ENCODE measurements around the gene TP53.

Gene TP53

DNA sequence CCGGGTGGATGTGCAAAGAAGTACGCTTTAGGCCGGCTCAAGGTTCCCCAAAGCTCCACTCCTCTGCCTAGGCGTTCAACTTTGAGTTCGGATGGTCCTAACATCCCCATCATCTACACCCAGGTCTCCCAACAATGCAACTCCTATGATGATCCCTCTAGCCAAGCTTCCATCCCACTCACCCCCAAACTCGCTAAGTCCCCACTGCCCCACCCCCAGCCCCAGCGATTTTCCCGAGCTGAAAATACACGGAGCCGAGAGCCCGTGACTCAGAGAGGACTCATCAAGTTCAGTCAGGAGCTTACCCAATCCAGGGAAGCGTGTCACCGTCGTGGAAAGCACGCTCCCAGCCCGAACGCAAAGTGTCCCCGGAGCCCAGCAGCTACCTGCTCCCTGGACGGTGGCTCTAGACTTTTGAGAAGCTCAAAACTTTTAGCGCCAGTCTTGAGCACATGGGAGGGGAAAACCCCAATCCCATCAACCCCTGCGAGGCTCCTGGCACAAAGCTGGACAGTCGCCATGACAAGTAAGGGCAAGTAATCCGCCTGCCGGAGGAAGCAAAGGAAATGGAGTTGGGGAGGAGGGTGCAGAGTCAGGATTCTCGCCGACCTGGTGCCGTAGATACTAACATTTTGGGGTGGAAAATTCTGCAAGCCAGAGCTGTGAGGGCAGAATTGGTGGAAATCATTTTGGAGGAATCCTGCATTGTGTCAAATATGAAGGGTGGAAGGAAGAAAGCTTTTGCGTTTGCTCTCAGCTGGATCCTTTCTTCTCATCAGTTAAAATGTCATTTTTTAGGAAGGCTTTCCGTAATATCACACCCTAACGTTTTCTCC lies at the start of gene TP53:
TSS of gene TP53 (minus strand) at position 419 of the 836 bp plus-strand sequence. CDS start 10,896 bp downstream, outside the sequence.
- peak; percentile 95 for DNase-seq

DNA sequence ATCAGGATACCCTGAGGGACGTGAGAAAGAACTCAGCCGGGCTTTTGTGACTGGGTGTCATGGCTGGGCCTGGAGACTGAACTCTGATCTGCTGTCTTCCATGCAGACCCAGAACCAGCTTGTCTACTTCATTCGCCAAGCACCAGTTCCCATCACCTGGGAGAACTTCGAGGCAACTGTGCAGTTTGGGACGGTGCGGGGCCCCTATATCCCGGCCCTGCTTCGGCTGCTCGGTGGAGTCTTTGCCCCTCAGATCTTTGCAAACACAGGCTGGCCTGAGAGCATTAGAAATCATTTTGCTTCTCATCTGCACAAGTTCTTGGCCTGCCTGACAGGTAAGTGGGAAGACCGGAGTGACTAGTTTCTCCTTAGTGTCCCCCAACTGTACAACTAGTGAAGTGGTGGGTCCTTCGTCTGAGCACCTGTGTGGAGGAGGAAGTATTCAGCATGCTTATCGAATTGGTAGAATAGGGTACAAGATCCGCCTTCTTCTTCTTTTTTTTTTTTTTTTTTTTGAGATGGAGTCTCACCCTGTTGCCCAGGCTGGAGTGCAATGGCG lies 45.8 kb upstream of the TP53 start:
- no peak for DNase-seq

DNA sequence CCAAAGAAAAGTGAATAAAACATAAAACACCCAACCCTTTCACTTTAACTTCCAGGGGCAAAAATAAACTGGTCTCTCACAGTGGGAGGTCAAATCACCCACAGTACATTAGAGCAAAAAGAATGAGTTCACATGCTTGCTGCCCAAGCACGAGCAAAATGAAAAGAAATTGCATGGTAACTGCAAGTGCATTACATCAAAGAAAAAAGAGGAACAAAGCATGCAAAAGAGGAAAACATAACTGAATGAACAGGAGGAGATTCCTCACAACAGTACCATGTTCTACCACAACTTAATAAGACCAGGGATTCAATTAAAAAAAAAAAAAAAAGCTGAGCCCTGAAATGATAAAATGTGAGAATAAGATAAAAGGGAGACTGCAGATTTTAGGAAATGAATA lies 42.5 kb upstream of the TP53 start:
- DNase-seq = no peak

DNA sequence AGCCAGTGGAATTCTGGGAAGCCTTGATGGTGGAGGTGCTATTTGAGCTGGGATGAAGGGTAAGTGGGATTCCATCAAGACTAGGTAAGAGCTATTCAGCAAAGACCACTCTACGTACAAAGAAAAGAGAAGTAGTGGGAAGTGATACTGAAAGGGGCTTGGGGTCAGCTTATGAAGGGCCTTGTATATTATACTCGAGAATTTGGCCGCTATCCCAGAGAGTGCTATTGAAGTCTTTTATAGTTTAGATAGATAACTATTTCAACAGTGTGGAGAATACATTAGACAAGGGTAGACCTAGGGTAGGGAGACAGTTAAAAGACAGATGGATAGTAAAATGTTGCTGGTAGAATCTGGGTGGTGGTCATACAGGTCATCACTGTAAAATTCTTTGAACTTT lies 40.6 kb upstream of the TP53 start:
- DNase-seq = no peak

- DNase-seq = no peak
These were observed 34.3 kb upstream of the TP53 start for GRCh38 chr17:7721612-7722011.

GRCh38 chr17:7720125-7720524 lies 32.8 kb upstream of the TP53 start:
- no peak for DNase-seq

- no peak for DNase-seq
These were observed 32.4 kb upstream of the TP53 start for GRCh38 chr17:7719661-7720060.

- no peak for DNase-seq
These were observed 30.6 kb upstream of the TP53 start for GRCh38 chr17:7717756-7718350.

DNA sequence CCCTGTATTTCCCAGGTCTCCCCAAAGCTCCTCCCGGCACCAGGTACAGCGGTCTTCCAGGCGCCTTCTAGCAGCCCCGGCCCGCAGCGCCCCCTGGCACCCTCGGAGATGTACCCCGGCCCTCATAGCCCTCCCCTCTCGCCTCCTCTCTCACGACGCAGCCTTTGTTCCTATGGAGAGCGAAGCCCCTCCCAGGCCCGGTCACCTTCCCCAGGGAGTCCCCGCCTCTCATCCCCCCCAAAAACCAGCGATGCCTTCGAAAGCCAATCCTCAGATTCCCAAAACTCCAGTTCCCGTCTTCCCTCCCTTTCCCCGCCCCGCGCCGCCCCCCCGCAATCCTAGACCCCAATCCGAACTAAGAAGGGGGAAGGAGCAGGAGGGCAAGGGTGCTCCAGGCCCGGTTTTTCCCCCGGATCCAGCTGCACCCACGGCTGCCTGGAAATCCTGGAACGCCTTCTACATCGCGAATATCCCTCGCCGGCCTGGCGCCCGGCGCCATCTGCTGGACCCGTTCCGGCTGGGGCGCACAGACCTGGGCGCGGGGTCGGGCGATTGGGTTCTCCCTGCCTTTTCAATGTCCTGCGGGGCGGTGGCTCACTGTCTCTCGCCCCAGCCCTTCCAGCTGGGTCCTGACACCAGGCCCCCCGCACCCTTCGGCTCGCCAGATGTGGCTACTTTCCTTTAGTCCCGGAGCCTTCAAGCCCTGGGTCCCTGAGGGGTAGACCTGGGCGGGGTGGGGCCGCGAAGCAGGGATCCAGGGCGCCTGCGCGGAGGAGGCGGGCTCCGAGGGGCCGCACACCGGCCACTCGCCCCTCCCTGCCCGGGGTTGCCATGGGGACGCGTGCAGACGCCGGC lies 29.8 kb upstream of the TP53 start, which contains the start of gene DNAH2:
TSS of gene DNAH2 (plus strand) at position 844 of the 855 bp plus-strand sequence. CDS start 1,991 bp downstream, outside the sequence.
- peak; percentile 94 for DNase-seq

DNA sequence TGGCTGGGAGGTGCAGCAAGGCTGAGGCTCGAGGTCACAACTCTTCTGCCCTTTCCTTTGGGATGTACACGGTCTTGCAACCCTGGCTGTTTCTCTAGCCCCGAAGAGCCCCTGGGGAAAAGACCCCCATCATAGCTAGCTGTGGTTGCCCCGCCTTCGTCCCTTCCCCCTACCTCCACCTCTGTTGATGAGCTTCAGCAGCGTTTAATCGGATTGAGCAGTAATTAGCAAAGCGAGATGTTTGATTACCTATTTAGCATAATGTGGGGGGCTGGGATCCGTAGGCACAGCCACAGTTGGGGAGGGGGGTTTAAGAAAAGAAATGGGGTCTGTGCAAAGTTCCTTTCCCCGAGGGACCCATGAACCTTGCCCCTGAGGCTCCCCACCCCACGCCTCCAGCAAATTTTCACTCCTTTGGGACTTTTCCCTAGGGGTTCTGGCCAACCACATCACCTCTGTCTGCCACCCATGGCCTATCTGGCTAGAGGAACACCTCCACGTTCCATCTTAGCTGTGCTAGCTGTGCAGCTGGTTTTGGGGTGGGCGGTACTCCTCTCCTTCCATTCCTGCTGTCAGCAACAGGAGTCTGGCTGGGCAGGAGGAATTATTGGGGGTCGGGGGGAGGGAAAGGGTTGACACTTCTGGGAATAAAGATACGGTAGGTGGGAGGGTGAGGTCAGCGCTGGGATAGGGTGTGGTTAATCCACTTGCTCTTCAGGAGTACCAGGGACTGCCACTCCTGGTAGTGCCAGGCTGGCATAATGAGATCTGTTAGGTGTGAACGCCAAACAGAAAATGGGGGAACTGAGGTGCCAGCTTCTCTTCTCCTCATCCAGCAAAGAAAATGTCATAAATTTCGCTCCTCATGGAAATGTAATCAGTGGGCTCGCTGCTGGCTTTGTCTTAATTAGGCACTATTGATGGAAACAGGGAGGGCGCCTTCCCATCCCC lies 28.9 kb upstream of the TP53 start:
- no peak for DNase-seq

DNA sequence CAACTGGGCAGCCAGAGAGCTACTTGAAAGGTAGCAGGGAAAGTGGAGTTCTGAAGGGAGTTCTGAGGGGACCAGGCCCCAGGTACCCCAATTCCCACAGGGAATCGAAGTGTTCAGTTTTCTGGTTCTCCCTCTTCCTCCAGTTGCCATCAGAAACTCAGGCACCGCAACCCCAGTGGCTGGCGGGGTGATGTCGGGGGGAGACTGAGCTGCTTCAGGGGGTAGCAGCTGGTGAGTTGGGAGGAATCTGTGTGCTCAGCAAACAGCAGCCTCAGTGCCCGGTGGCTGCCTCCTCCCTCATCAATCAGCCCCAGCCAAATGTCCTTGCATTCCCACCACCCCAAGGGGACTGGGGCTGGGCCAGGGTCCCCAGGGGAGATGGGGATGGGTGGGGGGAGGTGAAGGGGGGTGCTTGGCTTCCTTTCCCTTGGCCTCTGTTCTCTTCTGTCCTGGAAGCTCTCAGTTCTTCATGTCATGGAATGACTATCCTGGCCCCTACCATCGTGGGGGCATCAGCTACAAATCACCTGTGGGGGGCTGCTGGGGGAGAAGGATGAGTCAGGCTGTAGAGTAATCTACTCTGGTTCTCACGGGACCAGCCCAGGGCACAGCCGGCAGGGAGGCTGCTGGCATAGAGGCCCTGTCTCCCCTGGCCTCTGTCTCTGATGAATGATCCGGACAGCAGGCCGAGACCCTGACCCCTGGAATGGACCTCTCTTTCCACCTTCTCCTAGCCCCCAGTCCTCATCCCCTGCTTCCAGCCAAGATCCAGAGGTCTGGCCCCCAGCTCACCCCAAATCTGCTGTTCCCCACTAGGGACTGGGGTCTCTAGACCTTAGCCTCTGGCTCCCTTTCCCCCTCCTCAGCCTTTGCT lies 27.7 kb upstream of the TP53 start:
- no peak for DNase-seq

- DNase-seq = no peak
These were observed 26.5 kb upstream of the TP53 start for GRCh38 chr17:7713782-7714181.

DNA sequence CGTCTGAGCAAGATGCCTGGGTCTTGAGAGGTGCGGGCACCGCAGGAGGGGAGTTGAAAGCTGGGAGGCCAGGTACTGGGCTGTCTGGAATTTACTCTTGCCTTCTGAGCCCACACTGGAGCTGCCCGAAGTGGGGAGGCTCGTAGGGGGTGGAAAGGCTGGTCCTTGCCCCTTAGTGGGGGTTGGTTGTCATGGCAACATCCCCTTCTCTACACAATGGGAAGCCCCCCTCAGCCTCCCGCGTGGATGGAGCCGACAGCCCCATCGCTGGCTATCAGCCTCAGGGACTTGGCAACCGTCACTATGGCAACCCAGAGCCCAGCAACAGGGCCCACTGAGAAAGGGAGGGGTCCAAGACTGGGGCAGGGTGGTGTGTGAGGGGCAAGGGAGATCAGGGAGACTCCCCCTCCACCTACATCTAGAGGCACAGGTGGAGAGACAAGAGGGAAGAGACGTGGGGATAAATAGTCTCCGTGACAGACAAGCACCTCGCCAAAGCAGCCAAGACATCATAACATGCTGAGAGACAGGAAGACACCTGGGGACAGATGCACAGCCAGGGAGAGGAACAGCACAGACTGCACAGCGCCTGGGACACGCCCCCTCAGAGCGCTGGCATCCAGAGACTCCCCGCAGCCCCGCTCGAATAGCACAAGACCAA lies 25.0 kb upstream of the TP53 start:
- DNase-seq = no peak

- DNase-seq = no peak
These were observed 23.9 kb upstream of the TP53 start for GRCh38 chr17:7711051-7711755.

DNA sequence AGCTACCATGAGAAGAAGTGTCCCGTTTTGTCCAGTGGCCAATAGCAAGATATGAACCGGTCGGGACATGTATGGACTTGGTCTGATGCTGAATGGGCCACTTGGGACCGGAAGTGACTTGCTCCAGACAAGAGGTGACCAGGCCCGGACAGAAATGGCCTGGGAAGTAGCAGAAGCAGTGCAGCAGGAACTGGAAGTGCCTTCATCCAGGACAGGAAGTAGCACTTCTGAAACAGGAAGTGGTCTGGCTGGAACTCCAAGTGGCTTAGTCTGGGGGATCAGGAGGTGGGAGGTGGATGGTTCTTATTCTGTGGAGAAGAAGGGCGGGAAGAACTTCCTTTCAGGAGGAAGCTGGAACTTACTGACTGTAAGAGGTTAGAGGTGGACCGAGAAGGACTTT lies 23.0 kb upstream of the TP53 start:
- no peak for DNase-seq

DNA sequence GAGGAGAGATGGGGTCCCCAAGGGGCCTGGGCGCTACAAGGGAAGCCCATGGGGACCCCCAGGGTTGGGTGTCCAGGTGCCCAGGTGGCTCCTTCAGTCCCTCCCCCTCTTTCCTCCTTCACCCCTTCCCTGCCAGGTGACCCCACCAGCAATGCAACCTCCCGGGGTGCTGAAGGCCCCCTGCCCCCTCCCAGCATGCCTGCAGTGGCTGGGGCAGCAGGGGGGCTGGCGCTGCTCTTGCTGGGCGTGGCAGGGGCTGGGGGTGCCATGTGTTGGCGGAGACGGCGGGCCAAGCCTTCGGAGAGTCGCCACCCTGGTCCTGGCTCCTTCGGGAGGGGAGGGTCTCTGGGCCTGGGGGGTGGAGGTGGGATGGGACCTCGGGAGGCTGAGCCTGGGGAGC lies 21.7 kb upstream of the TP53 start:
- DNase-seq = no peak

GRCh38 chr17:7707858-7708750 lies 20.8 kb upstream of the TP53 start:
- no peak for DNase-seq

GRCh38 chr17:7707446-7707845 lies 20.2 kb upstream of the TP53 start:
- DNase-seq = no peak
